HFFc6 (cell line): ENCODE results near the gene MARS1. TPM values are rescaled to one million over a fixed set of nuclear protein-coding genes. Genes with fewer than 3 reads are reported as not detected.
"Not testable (repeated sequence)": the region's sequence is repeated elsewhere in the genome, so short reads cannot be mapped to it uniquely, and the experiment has no call there.

Experiments
- DNase-seq: peaks from one replicate; pipeline ENCODE4 v3.0.0-alpha.2; 2018
- H3K27ac Mint-ChIP-seq: 2 replicates; pipeline ENCODE4 v1.8.0; 2020; ENCODE audit warnings: mild to moderate bottlenecking, mixed read lengths
- H3K27me3 Mint-ChIP-seq: 2 replicates; pipeline ENCODE4 v1.8.0; 2021; ENCODE audit warnings: mild to moderate bottlenecking, moderate library complexity, mixed read lengths; ENCODE audit not compliant: insufficient read depth
- H3K36me3 Mint-ChIP-seq: 2 replicates; pipeline ENCODE4 v1.8.0; 2021; ENCODE audit warnings: low read depth, mixed read lengths
- H3K4me1 Mint-ChIP-seq: 2 replicates; pipeline ENCODE4 v1.8.0; 2020; ENCODE audit warnings: low read depth, mixed read lengths
- H3K4me3 Mint-ChIP-seq: 2 replicates; pipeline ENCODE4 v1.8.0; 2020; ENCODE audit warnings: mild to moderate bottlenecking, moderate library complexity, mixed read lengths
- H3K9me3 Mint-ChIP-seq: 2 replicates; pipeline ENCODE4 v1.8.0; 2020; ENCODE audit warnings: mild to moderate bottlenecking, mixed read lengths
- CTCF ChIP-seq: fragments of 200-600 bp; sonication (generic); IDR thresholded peaks from 2 replicates; pipeline ENCODE4 v1.5.0; 2021; ENCODE audit warnings: antibody characterized with exemption, mild to moderate bottlenecking
- total RNA-seq, 6 experiments: library from RNA; stranded (reverse); fragmentation: NEBNext Ultra II Directional; extraction: Animal tissue kit (Norgen Biotek cat#: 25700); gene quantifications; 2 replicates in 1 of 6; 3 replicates in 5 of 6; pipeline ENCODE4 v1.2.3, GENCODE V29; 2021

Gene MARS1
- total RNA-seq, 6 experiments from 2014 or later, result 179 to 207 (median 193) TPM

- TF ChIP-seq CTCF, result no peak
- H3K4me3 Mint-ChIP-seq, result no peak overlapping the region
- no peaks in the 10 kb centered on the region for H3K9me3 Mint-ChIP-seq
- H3K36me3 Mint-ChIP-seq, result peaks cover 70% of the 10 kb centered on the region
- peak overlapping the region; percentile 24; the same call in 1 of the 2 replicates for H3K27ac Mint-ChIP-seq
- H3K27me3 Mint-ChIP-seq, result peaks cover 11% of the 10 kb centered on the region; the same call in 1 of the 2 replicates
- DNase-seq, result no peak
- peaks cover 36% of the 10 kb centered on the region for H3K4me1 Mint-ChIP-seq
These were observed 27.0 kb downstream of the MARS1 start for GRCh38 chr12:57514720-57515407.

DNA sequence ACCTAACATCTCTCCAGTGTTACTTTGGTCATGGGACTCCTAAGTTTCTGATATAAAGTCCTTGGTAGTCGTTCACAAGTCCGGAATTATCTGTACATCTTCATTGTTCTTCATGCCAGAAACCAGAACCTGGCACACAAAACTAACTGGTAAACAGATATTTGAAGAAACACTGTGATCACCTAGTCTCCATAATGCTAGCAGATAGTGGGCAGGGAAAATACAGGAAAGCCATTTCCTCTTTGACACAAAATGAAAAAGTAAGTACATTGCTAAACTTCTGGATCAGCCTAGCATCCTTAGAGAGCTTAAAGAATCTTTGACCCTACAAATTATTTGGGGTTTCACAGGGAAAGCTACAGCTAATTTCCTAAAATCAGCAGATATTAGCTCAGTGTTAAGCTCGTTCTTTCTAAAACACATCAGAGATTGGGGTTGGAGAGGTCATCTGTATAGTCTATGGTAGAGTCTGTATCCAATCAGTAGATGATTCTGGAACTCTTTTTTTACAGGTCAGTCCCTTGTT is 27.6 kb downstream of the MARS1 start:
- peaks cover 74% of the 10 kb centered on the region for H3K36me3 Mint-ChIP-seq
- no peaks in the 10 kb centered on the region for H3K9me3 Mint-ChIP-seq
- DNase-seq, result no peak
- peaks cover 36% of the 10 kb centered on the region for H3K4me1 Mint-ChIP-seq
- no peak overlapping the region for H3K4me3 Mint-ChIP-seq
- peaks cover 16% of the 10 kb centered on the region for H3K27me3 Mint-ChIP-seq
- no peak for TF ChIP-seq CTCF
- peak overlapping the region; percentile 99 for H3K27ac Mint-ChIP-seq

DNA sequence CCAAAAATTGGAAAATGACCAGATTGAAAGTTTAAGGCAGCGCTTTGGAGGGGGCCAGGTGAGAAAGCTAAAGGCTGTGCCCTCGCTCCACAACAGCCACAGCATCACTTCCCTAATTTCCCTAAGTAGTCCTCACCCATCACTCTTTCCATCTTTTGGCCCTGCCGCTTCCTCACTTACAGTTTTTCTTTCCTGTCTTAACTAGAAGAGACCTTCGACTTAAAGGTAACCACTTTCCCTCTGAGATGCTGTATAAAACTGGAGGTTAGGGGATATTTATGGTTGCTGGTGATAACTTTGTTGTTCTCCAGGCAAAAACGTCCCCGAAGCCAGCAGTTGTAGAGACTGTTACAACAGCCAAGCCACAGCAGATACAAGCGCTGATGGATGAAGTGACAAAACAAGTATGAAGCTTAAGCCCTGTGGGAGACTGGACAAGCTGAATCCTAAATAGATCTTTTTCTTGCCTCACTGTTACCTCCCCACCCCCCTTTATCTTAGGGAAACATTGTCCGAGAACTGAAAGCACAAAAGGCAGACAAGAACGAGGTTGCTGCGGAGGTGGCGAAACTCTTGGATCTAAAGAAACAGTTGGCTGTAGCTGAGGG is 28.2 kb downstream of the MARS1 start:
- peaks cover 74% of the 10 kb centered on the region for H3K36me3 Mint-ChIP-seq
- no peak for TF ChIP-seq CTCF

GRCh38 chr12:57516617-57517153 is 28.8 kb downstream of the MARS1 start:
- H3K4me3 Mint-ChIP-seq, result peak overlapping the region; percentile 89; the same call in 1 of the 2 replicates
- no peak for DNase-seq
- no peaks in the 10 kb centered on the region for H3K9me3 Mint-ChIP-seq
- H3K27me3 Mint-ChIP-seq, result peaks cover 16% of the 10 kb centered on the region
- peak overlapping the region; percentile 99 for H3K27ac Mint-ChIP-seq
- TF ChIP-seq CTCF, result no peak
- H3K4me1 Mint-ChIP-seq, result peaks cover 45% of the 10 kb centered on the region
- peaks cover 73% of the 10 kb centered on the region for H3K36me3 Mint-ChIP-seq

More for the DNA sequence above, 28.2 kb downstream of the MARS1 start:
- Mint-ChIP-seq H3K9me3 (no peaks in the 10 kb centered on the region), H3K27ac (peak overlapping the region; percentile 99), H3K4me3 (no peak overlapping the region), H3K27me3 (peaks cover 16% of the 10 kb centered on the region), H3K4me1 (peaks cover 39% of the 10 kb centered on the region)
- DNase-seq, result no peak

DNA sequence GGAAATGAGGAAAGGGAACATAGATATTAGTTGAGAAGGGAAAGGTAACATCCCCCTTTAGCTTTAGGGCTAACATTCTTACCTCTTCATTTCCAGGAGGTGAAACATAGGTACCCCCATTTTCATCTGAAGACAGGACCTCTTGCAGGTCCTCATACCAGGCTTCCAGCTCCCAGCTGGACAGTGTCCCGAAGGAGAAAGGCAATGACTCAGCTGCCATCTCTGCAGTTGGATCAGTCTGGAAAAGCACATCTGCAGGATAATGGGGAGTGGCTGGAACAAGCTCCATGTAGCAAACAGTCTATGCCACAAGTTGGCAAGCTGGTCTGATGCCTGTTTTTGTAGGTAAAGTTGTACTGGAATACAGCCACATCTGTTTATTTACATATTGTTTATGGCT is 29.3 kb downstream of the MARS1 start:
- peak overlapping the region; percentile 99 for H3K27ac Mint-ChIP-seq
- no peak for TF ChIP-seq CTCF
- peaks cover 16% of the 10 kb centered on the region for H3K27me3 Mint-ChIP-seq
- H3K36me3 Mint-ChIP-seq, result peaks cover 68% of the 10 kb centered on the region
- no peaks in the 10 kb centered on the region for H3K9me3 Mint-ChIP-seq
- peaks cover 50% of the 10 kb centered on the region for H3K4me1 Mint-ChIP-seq
- DNase-seq, result peak; percentile 64
- peak overlapping the region; percentile 89 for H3K4me3 Mint-ChIP-seq

- Mint-ChIP-seq H3K27ac (peak overlapping the region; percentile 99), H3K27me3 (peaks cover 16% of the 10 kb centered on the region), H3K4me1 (peaks cover 51% of the 10 kb centered on the region), H3K36me3 (peaks cover 63% of the 10 kb centered on the region), H3K4me3 (peak overlapping the region; percentile 89)
- DNase-seq, H3K9me3 Mint-ChIP-seq: not testable (repeated sequence)
These were observed 29.9 kb downstream of the MARS1 start for GRCh38 chr12:57517718-57518117.
